Germinal center (tissue), 1 donor: Measurements from ENCODE around the gene GPR132.

Experiments
- DNase-seq: peaks from one replicate; pipeline ENCODE4 v3.0.0; 2012; ENCODE audit warnings: mixed read lengths, low spot score

Gene GPR132

DNA sequence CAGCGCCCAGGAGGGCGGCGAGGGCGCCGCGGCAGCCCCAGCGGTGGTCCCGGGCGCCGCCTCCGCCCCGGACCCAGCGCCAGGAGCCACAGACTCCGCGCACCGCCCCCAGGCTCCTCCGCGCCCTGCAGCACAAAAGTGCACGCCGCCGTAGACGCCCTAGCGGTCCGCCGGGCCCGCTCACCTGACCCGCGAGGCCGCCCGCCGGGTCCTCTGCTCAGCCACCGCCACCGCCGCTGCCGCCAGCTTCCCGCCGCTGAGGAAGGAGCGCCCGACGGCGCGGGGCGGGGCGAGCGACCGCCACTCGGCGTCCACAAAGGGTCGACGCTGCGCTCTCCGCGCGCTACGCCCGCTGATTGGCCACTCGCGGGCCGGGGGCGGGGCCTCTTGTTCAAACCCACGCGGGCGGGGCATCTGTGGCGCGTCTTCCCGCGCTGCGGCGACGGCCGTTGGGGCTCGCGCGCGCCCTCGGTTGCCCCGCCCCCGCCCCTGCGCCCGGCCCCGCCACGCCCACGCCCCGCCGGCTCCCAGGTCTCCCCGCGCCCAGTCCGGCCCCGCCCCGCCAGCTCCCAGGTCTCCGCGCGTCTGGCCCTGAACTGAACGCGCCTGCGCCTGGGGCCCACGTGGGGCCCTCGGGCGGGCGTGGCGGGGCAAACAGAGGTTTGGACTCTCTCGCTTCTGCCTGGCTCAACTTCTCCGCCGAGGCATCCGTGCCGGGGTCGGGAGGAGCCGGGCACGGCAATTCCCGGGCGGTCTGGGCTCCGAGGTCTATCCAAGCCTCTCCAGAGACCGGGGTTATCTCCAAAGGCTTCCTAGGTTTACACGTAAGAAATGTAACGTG, 44.2 kb downstream of the GPR132 start, which contains the start of gene CDCA4:
Gene CDCA4 (minus strand): TSS at position 269 of the 841 bp plus-strand sequence. CDS start 9,154 bp downstream, outside the sequence.
- peak; percentile 100 for DNase-seq

DNA sequence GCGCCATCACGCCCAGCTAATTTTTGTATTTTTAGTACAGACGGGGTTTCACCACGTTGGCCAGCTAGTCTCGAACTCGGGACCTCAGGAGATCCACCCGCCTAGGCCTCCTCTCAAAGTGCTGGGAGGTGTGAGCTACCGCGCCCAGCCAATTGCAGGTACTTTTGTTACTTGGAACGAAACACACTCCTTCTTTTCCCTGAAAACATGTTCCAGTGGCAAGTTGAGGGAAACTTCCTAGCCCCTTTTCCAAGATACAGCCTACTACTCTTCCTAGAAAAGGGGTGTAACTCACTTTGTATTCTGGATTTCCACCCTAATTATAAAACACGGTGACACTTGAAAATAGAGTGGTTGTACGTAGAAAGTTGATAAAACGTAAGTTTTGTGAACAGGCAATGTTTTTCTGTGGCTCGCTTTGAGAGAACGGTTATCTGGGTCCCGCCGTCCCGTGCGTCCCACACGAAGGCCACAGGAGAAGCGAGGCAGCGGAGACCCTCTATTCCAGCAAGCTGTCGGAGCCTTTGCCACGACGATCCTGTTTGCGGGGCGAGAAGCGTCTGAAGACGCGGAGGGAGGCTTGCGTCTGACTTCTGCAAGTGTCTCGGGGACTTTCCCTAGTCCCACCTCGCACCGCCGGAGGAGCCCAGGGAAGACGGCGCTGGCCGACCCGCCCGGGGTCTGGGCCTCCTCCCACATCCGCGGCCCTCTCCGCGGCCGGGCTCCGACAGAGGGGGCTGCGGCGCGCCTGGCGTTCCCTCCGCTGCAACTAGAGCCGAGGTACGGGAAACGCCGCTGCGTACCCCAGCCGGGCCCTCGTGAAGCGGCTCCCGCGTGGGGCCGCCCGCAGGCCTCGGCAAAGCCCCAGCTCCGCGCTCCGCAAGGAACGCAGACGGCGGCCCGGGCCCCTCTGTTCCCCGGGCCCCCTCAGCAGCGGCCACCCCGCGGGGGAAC, 45.1 kb downstream of the GPR132 start:
- DNase-seq: peak; percentile 61

DNA sequence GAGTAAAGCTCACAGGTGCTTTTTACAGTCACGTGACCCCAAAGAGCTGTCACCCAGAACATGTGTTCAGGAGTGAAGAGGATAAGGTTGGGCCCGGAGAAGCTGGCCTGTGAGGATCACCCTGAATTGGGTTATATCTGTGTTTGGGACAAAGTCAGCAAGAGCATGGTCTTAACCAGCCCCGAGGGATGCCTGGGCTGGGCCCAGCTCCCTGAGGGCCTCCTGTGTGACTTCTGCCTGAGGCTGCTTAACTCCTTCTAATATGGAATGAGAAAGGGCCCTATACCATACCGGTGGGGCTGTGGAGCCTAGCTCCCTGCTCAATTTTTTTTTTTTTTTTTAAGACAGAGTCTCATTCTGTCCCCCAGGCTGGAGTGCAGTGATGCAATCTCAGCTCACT, 46.8 kb downstream of the GPR132 start:
- no peak for DNase-seq

DNA sequence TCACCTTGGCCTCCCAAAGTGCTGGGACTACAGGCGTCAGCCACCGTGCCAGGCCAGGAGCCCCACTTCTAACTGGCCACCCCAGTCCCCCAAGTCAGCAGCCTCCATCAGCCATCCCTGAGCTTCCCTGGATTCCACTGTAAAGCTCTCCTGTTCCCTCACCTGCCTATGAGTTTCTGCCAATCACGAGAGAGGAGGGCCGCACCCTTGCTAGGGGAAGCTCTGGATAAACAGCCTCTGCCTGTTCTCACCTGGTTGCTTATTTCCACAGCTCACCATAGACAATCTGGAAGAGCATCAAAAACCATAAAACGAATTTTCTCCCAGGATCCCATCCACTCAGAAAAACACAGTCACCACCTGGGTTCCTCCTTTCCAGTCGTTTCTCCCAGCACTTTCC, 49.3 kb downstream of the GPR132 start:
- DNase-seq: no peak

DNA sequence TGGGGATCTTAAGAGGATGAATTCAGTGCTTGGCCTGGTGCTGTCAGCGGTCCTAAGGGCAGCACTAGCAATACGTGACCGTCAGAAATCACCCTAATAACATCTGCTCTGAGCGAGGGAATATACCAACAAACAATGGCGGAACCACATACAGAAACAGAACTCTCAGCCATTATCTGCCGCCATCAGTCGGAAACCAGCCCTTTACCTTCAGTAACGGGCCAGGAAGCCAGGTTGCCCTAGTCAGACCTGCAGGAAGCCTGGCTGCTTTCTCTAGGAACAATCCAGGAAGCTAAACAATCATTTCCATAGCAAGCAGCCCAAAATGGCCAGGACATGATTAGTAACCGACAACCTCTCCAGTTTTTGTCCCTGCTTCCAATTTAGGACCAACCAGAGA, 50.0 kb downstream of the GPR132 start:
- no peak for DNase-seq

DNA sequence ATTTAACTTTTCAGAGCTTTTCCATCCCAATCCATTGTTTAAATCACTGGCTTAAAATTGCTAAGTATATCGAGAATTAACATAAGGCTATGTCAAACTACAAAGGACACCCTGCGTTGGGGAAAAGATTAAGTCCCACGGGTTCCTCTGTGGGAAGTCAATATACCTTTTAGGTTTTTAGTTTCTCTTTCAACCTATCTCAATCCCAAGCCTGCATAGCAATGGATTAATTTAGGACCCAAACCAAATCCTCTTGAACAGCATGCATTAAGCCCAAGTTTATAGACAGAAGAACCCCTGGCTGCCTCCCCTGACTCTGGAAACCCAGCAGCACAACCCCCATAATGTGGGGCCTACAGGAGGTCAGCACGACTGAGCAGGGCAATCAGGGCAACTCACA, 50.6 kb downstream of the GPR132 start:
- no peak for DNase-seq

DNA sequence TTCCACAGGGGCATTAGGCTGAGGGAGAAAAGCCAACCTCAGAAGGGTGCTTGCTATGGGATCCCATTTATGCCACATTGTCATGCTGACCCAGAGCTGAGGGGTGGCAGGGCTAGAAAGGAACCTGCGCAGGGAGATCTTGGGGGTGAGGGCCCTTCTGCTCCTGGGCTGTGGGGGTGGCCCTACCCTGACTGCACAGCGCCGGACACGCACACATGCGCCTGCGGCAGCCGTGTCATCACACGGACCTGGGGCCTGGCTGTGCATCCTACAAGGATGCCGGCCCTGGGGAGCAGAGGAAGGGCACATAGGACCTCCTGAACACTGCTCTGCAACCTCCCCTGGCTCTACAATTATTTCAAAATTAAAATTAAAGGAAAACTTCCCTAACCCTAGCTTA, 51.2 kb downstream of the GPR132 start:
- no peak for DNase-seq

DNA sequence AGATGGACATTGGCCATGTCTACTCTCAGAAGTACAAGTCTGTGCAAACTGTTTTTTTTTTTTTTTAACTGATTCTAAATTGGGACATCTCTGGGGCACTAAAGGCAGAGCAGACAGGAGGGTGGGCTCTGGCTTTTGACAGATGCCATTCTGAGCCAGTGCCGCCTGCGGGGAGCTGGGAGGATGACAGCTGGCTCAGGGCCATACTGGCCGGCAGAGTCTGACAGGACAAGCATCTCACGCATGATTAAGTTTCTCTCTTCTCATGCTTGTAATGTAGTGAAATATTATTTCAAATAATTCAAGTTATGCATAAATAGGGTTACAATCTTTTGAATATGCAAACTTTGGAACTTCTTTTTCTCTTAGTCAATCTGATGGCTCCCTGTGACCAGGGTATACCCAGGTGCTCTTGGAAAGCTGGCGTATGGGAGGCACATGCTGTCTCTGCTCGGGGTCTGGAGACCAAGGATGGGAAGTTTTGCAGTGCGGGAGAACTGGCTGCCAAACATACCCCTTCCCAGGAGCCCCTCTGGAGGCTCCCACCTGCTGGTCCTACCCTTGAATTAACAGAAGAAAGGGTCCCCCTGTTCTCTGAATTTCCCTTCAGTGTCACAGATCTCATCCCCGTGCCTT, 52.0 kb downstream of the GPR132 start:
- peak; percentile 21 for DNase-seq

DNA sequence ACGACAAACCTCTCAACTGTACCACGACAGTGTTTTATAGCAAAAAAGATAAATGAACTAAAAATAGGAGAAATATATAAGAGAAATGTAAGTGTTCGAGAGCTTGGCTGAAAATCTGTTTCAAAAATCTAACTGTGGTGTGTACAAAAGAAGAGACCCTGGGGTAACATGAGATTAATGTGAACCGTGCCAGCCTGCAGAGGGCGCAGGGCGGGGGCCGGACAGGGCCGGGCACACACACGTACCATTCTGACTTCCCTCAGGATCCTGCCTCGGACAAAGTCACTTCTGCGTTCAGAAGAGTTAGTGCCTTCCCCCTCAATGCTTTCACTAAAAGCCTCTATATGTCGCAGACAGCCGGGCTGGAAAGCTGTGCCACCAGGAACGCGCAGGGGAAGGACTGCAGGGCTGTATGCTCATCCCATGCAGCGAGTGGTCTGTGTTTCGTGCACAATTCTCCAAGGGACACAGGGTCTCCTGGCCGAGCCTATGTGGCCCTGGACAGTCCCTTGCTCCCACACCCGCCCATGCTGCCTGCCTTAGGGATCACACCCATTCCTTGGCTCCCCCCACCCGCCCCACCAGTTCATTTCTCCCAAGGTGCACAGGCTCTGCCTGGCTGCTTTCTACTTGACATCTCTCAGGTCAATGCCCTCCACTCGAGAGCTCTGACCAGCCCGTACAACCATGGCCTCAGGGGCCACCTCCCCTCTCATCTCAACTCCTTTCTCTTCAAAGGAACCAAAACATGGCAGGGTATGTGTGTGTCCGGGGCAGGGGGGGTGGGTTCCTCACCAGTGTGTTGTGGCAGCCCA, 52.9 kb downstream of the GPR132 start:
- no peak for DNase-seq

DNA sequence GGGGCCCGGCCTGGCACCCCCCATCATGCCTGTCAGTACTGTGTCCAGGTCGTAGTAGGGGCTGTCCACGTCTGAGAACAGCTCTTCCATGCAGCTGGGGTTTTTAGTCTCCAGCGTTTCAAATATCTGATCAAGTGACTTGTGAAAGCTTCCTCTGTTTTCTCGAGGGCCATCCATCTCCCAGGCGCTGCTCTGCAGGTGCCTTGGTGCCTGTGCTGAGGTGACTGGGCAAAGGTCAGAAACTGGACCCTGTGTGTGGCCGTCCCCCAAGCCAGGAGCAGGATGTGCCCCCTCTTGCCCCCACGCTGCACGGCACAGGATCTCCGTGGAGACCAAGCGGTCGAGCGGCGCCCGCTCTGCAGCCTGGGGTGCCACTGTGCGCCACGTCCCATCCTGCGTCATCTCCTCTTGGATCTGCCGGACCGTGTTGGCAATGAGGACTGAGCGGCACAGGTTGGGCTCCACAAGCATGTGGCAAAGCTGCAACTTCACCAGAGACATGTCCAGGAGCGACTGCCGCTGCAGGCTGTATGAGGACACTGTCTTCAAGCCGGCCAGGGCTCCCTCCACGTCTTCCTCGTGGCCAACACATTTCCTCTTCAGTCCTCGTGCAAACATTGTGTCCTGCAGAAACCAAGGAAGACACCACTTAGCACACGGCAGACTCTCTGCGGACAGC, 53.8 kb downstream of the GPR132 start:
- no peak for DNase-seq

DNA sequence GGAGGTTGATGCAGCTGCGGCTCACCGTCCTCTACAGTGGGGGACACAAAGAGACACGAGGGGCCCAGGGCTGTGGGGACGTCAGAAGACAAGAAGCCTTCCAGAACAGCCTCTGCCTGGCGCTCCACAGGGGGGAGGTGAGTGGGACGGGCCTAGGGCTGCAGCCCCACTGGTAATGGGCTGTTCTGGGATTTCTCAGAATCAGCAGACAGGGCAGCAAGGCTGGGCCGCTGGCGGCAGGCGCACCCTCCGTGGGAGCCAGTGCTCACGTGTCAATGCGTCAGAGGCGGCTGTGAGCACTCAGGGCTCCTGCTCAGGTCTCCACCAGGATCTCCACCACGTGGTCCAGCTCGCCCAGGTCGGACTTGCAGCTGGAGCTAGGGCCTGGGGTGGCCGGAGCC, 54.3 kb downstream of the GPR132 start:
- no peak for DNase-seq

DNA sequence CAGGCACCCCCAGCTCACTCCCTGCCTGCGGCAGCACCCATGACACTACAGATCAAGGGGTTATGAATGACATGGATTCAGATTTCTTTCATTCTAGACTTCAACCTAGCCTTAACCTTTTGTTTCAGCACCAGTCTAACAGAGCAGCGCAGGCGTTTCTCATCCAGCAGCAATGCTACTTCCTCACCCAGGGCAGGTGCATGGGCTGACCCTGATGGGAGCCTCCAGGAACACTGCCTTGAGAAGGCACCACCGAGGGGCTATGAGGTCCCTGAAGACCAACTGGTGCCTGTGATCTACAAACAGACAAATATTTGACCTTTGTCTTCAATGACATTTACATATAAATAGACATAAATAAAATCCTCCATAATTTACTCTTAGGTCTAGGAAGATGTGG, 55.1 kb downstream of the GPR132 start:
- DNase-seq: no peak

DNA sequence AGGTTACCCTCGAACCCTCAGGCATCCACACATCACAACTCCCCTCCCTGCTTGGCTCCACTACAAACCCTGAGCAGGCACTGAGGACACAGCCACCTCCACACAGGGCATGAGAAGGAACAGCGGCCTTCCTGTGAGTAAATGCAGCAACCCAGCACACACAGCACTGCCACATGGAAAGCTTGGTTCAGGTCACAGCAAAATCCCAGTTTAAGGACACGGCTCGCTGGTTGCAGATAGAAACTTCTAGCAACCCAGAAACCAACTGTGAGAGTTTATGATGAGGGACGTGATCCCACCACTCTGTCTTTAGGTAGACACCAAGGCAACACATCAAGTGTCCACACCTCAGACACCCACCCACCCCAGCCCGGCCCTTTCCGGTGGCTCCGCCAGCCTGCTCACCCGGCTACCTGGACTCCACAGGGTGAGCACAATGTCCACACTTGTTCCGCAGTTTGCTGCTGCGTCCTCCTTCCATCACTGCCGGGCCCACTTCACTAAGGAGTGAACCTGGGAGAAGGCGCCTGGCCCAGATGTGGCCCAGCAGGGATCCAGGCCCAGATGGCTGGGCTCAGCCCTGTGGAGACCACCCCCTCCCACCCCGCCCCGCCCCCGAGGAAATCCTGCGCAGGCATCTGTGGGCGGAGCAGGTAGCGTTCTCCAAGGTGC, 57.5 kb downstream of the GPR132 start:
- DNase-seq: no peak

DNA sequence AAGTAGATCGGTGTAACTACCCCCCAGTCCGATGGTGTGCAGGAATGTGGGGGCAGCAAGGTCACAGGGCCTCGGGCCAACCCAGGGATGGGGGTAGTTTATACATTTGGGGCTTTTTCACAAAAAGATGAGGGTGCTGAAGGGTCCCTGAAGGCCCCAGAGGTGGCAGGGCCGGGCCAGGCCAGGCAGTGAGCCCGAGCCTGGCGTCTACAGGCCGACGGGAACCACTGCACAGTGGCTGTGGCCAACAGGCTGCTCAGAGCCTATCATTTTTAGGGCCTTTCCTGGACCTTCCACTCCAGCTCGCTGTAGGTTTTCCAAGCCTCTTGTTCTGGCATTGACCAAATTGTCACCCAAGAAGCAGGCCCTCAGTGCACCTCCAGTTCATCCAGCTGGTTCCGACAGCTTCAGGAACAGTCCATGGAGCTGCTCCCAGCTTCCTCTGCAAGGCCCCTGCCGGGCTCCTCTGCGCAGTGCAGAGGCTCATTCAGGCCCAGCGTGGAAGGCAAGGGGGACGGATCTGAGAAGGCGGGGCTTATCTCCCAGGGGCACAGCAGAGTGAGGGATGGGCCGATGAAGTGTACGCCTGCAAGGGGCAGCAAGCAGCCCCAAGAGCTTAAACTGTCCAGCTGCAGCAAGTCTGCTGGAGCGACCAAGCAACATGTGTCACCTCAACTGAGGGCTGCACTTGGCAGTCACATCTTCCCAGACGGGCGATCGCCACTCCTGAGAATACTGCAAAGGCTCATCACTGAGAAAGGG, 58.2 kb downstream of the GPR132 start:
- no peak for DNase-seq

DNA sequence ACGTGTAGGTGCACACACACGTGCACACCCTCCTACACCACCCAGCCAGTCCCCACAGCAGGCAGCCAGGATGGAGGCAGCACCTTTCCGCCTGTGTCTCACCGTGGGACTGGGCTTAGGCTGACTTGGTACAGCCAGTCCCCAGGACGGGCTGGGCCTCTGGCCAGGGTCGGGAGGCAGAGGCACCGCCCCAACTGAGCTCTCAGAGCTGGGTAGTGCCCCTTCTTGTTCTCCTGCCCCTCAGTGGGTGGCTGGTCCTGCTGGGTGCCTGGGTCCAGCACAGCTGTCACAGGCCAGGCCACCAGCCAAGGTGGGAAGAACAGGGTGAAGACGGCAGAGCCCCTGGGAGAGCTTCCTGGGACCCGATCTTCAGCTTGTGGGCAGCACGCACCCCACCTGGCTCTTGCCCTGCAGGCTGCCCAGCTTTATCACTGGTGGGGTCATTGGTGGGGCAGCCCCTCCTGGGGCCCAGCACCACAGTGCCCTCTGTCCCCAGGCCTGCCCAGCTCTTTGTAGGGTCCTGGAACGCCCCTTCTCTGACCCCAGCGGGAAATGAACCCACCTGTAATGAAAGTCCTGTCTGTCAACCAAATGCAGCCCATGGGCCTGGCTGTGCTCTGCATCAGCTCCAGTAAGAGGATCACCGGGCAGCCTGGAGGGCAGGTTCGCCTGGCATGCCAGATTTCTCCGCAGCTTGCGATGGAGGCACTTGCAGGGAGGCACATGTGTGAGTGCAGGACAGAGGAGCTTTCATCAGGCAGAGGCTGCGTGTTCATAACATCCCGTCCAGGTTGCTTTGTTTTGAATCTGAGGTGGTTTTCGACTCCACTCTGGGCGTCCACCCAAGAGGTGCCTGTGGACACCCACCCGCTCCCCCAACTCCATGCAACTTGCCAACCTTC, 59.0 kb downstream of the GPR132 start:
- no peak for DNase-seq

DNA sequence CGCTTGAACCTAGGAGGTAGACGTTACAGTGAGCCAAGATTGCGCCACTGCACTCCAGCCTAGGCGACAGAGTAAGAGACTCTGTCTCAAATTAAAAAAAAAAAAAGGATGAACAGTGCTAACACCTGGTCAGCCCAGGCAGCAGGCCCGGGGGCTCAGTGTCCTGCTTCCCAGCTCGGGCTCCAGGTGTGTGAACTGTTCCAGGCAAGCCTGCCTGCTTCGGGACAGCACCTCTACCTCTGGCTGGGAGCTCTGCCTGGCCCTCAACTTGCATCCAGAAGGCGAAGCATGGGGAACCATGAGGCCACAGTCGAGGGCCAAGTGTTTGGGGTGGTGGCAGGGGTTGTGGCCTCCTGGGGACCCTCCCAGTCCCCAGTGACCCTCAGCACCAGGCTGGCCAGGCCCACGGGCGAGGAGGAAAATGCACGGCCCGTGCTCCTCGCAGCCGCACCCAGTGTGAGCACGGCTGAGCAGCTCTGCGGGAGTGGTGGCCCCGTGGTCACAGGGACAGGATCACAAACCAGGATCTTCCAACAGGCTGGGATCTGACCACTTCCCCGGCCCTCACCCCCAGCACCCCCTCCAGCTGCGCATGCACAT, 59.8 kb downstream of the GPR132 start:
- DNase-seq: no peak
